Tibial artery (tissue), 4 donors: ENCODE results near the gene SRD5A3.

Experiments
- DNase-seq, 2 donors: peaks; one replicate each; pipeline ENCODE4 v3.0.0-alpha.2; 2019
- H3K27ac ChIP-seq, 2 donors: fragments of 200-600 bp; sonication (generic) in 1 of 2; 1 replicate in 1 of 2; 2 replicates in 1 of 2; pipeline ENCODE4 v1.5.1; 2018 to 2019; ENCODE audit warnings: mild to moderate bottlenecking in 1 of 2
- H3K27me3 ChIP-seq, 2 donors: fragments of 200-600 bp; sonication (generic) in 1 of 2; one replicate each; pipeline versions ENCODE4 v1.5.1 to v1.6.0; 2016 to 2019
- H3K36me3 ChIP-seq, 3 donors: fragments of 200-600 bp; sonication (generic) in 2 of 3; one replicate each; pipeline ENCODE4 v1.5.1; 2016 to 2019; ENCODE audit warnings: mild to moderate bottlenecking in 2 of 3
- H3K4me1 ChIP-seq, 4 donors: fragments of 200-600 bp; sonication (generic) in 2 of 4; 1 replicate in 3 of 4; 2 replicates in 1 of 4; pipeline ENCODE4 v1.5.1; 2016 to 2019
- H3K4me3 ChIP-seq, 2 donors: fragments of 200-600 bp; sonication (generic) in 1 of 2; 1 replicate in 1 of 2; 2 replicates in 1 of 2; pipeline ENCODE4 v1.5.1; 2018 to 2019; ENCODE audit warnings: mild to moderate bottlenecking in 2 of 2
- H3K9me3 ChIP-seq, 3 donors: fragments of 200-600 bp; sonication (generic) in 1 of 3; one replicate each; pipeline ENCODE4 v1.5.1; 2016 to 2019
- CTCF ChIP-seq, 2 experiments: fragments of 200-600 bp in 1 of 2; fragments of 450-650 bp in 1 of 2; IDR thresholded peaks; one replicate each; pipeline ENCODE4 v1.5.1; 2017 to 2019; ENCODE audit warnings: antibody characterized with exemption in 2 of 2, mild to moderate bottlenecking in 1 of 2, moderate library complexity in 1 of 2
- intact Hi-C: fragments of 100-400 bp; cut with DNase I; formaldehyde crosslinking; loops from one replicate; pipeline ENCODE4 v1.15.0; 2023; ENCODE audit warnings: low total_unique reads

Gene SRD5A3

DNA sequence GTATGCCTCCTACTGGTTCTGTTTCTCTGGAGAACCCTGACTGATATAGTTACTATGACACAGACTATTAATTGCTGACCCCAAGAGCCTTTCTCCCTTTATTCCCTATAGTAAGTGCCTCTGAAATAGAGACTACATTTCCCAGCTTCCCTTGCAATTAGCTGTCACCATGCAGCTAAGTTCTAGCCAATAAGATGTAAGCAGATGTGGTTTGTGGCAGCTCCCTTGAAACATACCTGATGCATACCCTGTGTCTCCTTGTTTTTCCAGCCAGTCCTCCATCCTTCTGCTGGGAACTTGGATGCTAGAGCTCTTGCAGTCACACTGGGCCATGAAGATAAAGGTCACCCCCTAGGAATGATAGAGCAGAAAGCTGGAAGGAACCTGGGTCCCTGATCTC is 40.0 kb downstream of the SRD5A3 start:
- no peaks in the 10 kb centered on the region for H3K27me3 ChIP-seq
- H3K4me3 ChIP-seq = no peak overlapping the region
- H3K27ac ChIP-seq = no peak overlapping the region
- no peaks in the 10 kb centered on the region for H3K36me3 ChIP-seq
- intact Hi-C loops = no loop called here
- no peak for DNase-seq
- TF ChIP-seq CTCF (IDR thresholded peaks at IDR 0.05) = no peak
- H3K4me1 ChIP-seq = no peaks in the 10 kb centered on the region
- no peaks in the 10 kb centered on the region for H3K9me3 ChIP-seq

- Histone ChIP-seq H3K4me3 (no peak overlapping the region), H3K27me3 (no peaks in the 10 kb centered on the region), H3K4me1 (no peaks in the 10 kb centered on the region), H3K36me3 (no peaks in the 10 kb centered on the region), H3K27ac (no peak overlapping the region), H3K9me3 (no peaks in the 10 kb centered on the region)
- no peak for DNase-seq
- intact Hi-C loops = no loop called here
- no peak for TF ChIP-seq CTCF (IDR thresholded peaks at IDR 0.05)
These were observed 40.8 kb downstream of the SRD5A3 start for GRCh38 chr4:55386840-55387239.

GRCh38 chr4:55393461-55394320 is 47.6 kb downstream of the SRD5A3 start:
- no peak for DNase-seq
- no peaks in the 10 kb centered on the region for H3K27me3 ChIP-seq
- H3K4me1 ChIP-seq = peaks cover 0 to 20% (median 8%) of the 10 kb centered on the region in 4 donors
- no peaks in the 10 kb centered on the region for H3K9me3 ChIP-seq
- TF ChIP-seq CTCF (IDR thresholded peaks at IDR 0.05) = no peak
- H3K36me3 ChIP-seq = no peaks in the 10 kb centered on the region
- intact Hi-C loops = loop anchor here (10.0 kb wide), 1 partner anchor 461 kb away; the partner anchor contains the start of gene EXOC1
- no peak overlapping the region for H3K27ac ChIP-seq
- no peak overlapping the region for H3K4me3 ChIP-seq

- DNase-seq = no peak
- intact Hi-C loops = loop anchor here (5.0 to 10.0 kb wide), 3 partner anchors 48 to 460 kb away; partner anchors contain the start of genes CLOCK, EXOC1 and SRD5A3
- no peaks in the 10 kb centered on the region for H3K27me3 ChIP-seq
- H3K4me1 ChIP-seq = peaks cover 0 to 33% (median 15%) of the 10 kb centered on the region in 4 donors
- peak in 1 of 2 experiments; percentile 13 for TF ChIP-seq CTCF (IDR thresholded peaks at IDR 0.05)
- no peaks in the 10 kb centered on the region for H3K36me3 ChIP-seq
- H3K27ac ChIP-seq = peak overlapping the region; percentile 98 to 99
- H3K9me3 ChIP-seq = no peaks in the 10 kb centered on the region
- H3K4me3 ChIP-seq = peak overlapping the region; percentile 74 to 98
These were observed 49.1 kb downstream of the SRD5A3 start for GRCh38 chr4:55395218-55395528.

- H3K4me1 ChIP-seq = peaks cover 0 to 37% (median 18%) of the 10 kb centered on the region in 4 donors
- peak within 1 kb of the TSS; percentile 98 to 99 for H3K27ac ChIP-seq
- H3K27me3 ChIP-seq = no peaks in the 10 kb centered on the region
- H3K4me3 ChIP-seq = peak within 1 kb of the TSS; percentile 74 to 98
- no peak for TF ChIP-seq CTCF (IDR thresholded peaks at IDR 0.05)
- no peaks in the 10 kb centered on the region for H3K9me3 ChIP-seq
- DNase-seq = peak; percentile 88 to 95
- H3K36me3 ChIP-seq = no peaks in the 10 kb centered on the region
- intact Hi-C loops = loop anchor here (5.0 to 10.0 kb wide), 3 partner anchors 48 to 459 kb away; partner anchors contain the start of genes CLOCK, EXOC1 and SRD5A3
These were observed 49.7 kb downstream of the SRD5A3 start, which contains the start of gene TMEM165 for GRCh38 chr4:55395529-55396307. Gene TMEM165, plus strand, starts transcription at chr4:55395957. Its CDS starts 233 bp downstream, at chr4:55396190.
